GM20000 (cell line): ENCODE measurements around the gene ATP6V1C2.

Source experiments
- DNase-seq: peaks from one replicate; pipeline ENCODE4 v3.0.0; 2012; ENCODE audit warnings: low spot score
- CTCF ChIP-seq: IDR thresholded peaks from 2 replicates; pipeline ENCODE4 v1.5.1; 2012; ENCODE audit warnings: mild to moderate bottlenecking, control low read depth; ENCODE audit errors: extremely low read depth, missing control alignments

Gene ATP6V1C2

GRCh38 chr2:10688921-10689807, 32.3 kb upstream of the ATP6V1C2 start:
- no peak for DNase-seq
- no peak for TF ChIP-seq CTCF

- TF ChIP-seq CTCF: no peak
- no peak for DNase-seq
Measured at GRCh38 chr2:10691521-10691920, 29.9 kb upstream of the ATP6V1C2 start.

GRCh38 chr2:10700078-10700803, 21.2 kb upstream of the ATP6V1C2 start:
- no peak for DNase-seq
- no peak for TF ChIP-seq CTCF

- no peak for DNase-seq
- TF ChIP-seq CTCF: no peak
Measured at GRCh38 chr2:10704034-10704594, 17.3 kb upstream of the ATP6V1C2 start.

GRCh38 chr2:10706033-10706432, 15.4 kb upstream of the ATP6V1C2 start:
- TF ChIP-seq CTCF: no peak
- DNase-seq: no peak

GRCh38 chr2:10707831-10708230, 13.6 kb upstream of the ATP6V1C2 start:
- TF ChIP-seq CTCF: no peak
- DNase-seq: no peak
